ENCODE measurements around the gene LAGE3.
"Not testable (repeated sequence)": the region's sequence is repeated elsewhere in the genome, so short reads cannot be mapped to it uniquely, and the experiment has no call there.

Gene LAGE3

DNA sequence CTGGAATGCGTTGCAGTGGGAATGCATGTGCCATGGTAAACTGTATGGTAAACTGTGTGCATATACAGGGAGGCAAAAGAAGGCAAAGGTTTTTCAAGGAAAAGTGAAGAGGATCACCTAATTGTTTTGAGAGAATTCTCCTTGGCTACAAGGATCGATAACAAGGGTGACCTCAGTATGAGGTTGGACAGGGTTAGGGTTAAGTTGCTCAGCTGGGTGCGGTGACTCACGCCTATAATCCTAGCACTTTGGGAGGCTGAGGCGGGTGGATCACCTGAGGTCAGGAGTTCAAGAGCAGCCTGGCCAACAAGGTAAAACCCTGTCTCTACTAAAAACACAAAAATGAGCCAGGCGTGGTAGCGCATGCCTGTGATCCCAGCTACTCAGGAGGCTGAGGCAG lies 22.3 kb upstream of the LAGE3 start:
- DNase-seq = not testable (repeated sequence)

DNA sequence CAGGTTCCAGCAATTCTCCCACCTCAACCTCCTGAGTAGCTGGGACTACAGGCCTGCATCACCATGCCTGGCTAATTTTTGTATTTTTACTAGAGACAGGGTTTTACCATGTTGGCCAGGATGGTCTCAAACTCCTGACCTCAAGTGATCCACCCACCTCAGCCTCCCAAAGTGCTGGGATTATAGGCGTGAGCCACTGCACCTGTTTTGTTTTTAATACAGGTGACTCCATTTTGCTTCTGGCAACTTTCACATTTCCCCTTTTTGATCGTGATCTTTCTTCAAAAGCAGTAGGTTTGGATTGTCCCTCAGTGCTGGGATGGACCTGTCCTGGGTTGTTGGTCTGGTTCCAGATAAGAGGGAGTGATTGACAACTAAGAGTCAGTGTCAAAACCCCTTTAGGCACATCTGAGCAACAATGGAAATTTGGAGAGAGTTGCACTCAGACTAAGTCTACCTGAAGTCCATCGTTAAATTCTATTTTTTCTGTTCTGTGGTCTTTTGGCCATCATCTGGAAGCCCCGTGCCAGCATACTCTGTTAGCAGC lies 17.6 kb upstream of the LAGE3 start:
- DNase-seq = not testable (repeated sequence)

DNA sequence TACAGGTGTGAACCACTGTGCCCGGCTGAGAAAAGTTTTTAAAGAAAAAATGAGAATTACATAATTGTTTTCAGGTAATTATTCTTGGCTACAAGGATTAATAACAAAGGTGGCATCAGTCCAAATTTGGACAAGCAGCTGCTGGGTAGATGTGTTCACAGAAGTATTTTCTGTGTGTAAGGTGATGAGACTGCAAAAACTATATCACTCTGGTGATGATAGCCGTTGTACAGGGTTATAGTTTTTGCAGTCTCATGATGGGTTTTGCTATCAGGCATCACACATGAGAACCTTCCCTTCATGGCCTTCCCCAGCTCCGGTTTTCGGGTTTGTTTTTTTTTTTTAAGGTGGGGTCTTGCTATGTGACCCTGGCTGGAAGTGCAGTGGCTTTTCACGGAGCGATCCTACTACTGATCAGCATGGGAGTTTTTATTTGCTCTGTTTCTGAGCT lies 16.4 kb upstream of the LAGE3 start:
- DNase-seq = no peak

DNA sequence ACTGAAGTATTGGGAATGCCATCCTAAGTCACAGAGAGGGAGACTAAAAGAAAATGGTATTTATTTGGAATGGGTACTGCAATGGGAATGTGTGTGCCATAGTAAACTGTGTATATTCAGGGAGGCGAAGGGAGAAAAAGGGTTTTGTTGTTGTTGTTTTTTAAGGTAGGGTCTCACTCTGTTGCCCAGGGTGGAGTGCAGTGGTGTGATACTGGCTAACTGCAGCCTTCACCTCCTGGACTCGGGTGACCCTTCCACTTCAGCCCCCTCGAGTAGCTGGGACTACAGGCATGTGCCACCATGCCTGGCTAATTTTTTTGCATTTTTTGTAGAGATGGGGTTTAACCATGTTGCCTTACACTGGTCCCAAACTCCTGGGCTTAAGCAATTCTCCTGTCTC lies 15.6 kb upstream of the LAGE3 start:
- DNase-seq = no peak

DNA sequence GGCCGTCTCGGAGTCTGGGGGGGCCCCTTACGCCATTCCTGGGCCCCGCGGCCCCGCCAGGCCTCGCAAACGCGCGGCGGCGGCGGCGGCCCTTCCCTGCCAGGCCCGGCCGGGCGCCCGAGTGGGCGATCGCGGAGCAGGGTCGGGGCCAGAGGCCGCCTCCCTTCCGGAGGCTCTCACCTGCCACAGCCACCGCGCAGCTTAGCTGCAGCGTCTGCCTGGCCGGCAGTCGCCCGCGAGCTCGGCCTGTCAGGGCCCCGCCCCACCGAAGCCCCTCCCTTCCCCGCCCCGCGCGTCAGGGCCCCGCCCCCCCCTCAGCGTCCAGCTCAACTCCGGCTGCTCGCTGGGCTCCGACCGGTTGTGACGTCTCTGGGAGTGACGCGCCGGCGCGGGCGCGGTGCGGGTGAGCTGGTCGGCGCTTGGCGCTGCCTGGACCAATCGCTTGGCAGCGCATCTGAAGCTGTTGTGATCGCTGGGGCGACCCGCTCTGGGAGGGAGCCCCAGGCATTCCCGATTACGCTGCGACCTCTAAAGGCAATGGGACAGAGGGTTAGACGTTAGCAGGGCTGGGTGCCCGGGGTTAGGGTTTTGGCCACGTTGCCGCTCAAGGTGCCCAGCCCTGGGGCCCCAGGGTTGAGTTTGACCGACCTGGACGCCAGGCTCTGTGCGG lies 11.5 kb upstream of the LAGE3 start, which contains the start of gene SLC10A3:
Gene SLC10A3, minus strand, starts transcription at position 216 of the 670 bp plus-strand sequence. CDS start 1,689 bp downstream, outside the sequence.
- peak; percentile 80 to 94 (median 81) for DNase-seq

DNA sequence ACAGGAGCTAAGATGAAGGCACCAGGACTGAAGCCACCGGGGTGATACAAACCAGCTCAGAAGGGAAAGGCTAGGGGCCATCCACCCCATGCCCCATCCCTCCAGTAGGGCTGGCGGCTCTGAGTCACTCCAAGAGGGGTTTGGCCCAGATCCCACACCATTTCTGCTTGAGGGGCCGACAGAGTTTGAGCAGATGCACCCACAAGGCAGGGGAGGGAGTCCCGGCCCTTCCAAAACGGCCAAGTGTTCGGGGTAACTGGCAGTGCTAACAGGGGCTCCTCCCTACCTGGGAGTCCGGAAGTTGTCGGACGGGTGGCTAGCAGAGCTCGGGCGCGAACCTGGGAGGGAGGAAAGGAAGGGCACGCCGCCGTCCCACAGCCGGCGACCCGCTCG lies 10.9 kb upstream of the LAGE3 start:
- DNase-seq = peak in 1 of 5 donors; percentile 10

DNA sequence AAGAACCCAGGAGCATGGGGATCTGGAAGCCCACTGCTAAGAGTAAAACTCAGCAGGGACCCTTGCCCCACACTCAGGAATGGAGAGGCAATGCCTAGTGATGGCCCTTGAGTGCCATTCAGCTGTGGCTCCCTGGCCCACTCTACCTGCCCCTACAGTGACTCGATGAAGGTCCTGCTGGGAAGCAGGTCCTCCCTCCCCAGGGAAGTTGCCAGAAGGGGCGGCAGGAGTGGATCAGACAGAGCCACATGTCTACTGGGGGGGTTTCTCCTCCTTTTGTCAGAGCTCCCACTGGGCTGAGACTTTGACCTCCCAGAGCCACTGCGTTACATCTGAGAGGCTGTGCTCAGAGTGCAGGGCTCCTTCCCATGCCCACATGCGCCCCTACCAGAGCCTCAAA lies 10.1 kb upstream of the LAGE3 start:
- no peak for DNase-seq

DNA sequence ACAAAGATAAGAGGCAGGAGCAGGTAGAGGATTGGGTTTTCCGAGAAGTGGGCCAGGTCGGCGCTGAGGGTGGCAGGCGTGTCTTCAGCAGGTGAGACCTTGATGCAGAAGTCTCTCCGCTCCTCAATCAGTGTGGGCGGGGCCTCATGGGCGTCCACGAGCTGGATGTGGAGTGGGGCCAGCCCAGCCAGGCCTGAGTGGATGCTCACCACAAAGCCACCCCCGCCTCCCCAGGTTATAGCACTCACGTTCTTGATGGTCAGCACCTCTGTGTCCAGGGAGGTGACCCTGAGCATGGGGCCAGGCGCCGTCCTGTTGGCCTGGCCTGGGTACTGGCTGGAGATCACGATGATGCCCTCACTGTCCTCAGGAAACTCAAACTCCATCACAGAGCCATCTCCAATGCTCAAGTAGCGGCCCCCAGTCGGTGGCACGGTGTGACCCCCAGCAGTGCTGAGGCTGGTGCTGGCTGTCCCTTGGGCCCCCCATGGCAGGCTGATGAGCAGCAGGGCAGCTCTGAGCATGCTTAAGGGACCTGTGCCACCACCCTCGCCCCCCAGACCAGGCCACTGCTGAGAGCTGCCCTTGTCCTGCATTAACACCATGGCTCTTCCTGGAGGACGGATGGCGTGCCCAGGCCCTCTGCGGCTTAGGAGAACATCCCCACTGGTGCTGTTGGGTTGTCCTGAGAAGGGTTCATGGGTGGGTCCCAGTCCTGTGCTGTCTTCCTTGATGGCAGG lies 9.4 kb upstream of the LAGE3 start:
- DNase-seq = no peak

DNA sequence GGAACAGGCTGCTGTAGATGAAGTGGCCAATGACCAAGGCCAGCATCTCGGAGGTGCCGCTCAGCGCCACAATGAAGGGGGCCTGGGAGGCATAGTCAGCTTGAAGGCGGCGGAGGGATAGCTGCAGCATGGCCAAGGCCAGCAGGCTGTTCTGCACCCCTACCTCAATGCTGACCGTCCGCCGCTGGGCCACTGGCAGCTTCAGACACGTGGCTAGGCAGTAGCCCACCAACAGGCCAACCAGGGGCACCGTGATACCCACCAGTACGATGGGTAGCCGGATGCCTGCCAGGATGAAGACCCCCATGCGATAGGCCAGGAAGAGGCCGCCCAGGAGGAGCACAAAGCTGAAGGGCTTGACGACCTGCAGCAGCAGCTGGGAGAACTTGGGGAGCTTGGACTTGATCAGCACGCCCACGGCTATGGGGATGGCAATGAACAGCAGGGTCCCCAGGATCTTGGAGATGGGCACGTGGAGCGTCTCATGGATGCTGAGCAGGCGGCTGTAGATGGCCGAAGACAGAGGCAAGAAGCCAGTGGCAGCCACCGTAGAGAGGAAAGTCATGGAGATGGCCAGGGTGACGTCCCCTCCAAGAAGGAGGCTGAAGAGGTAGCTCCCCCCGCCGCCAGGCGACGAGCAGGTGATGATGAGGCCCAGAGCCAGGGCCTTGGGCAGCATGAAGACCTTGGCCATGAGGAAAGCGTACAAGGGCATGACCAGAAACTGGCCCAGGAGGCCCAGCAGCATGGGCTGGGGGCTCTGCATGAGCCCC lies 8.6 kb upstream of the LAGE3 start:
- no peak for DNase-seq

DNA sequence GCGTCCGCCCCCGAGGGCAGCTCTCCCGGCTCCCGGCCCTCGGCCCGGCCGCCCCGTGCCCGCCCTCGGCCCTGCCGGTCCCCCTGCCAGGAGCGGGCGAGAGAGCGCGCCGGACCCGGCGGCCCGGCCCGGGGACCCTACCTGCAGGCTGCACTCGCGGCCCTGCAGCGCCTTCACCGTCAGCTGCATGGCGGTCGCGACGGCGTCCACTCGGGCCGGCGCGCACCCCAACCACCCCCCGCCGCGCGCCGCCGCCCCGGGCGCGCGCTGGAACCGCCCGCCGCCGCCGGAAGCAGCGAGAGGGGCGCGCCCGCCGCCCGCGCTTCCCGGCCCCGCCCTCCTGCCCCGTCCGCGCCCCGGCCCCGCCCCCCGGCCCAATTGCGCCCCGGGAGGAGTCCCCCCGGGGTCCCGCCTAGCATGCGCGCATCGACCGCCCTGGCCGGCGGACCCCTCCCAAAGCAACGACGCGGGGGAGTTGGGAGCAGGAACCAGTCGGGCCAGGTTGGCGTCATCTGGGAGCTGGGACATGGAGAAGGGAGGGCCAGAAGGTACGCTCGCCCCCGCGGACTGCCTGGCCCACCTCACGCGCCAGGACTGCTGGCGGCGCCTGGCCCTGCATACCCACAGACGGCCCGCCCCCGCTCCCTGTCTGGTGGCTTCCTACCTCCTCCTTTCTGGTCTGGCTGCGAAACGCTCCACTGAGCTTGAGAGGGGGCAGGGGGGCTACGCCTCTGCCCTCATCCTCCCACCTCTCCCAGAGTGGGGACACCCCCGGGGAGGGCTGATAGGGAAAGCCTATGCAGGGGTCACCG lies 7.5 kb upstream of the LAGE3 start, which contains the start of gene UBL4A:
Gene UBL4A, minus strand, starts transcription at position 220 of the 812 bp plus-strand sequence. Its CDS starts 31 bp downstream, at position 189.
- peak; percentile 25 to 63 (median 36) for DNase-seq

DNA sequence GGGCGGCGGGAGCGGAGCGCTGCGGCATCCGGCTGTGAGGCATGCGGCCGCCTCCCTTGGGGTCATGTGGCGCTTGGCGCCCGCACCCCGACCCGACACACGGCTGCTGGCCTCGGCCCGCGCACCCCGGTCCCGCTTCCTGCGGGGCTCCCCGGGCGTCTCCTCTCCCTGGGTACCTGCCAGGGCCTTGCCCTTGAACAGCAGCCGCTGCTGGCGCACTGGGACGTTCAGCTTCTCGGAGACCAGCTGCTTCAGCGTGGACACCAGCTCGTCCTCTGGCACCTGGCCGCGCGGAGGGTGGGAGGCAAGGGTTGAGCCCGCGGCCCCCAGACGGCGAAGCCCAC lies 6.9 kb upstream of the LAGE3 start:
- DNase-seq = peak in 4 of 5 donors; percentile 15 to 31 (median 26)

DNA sequence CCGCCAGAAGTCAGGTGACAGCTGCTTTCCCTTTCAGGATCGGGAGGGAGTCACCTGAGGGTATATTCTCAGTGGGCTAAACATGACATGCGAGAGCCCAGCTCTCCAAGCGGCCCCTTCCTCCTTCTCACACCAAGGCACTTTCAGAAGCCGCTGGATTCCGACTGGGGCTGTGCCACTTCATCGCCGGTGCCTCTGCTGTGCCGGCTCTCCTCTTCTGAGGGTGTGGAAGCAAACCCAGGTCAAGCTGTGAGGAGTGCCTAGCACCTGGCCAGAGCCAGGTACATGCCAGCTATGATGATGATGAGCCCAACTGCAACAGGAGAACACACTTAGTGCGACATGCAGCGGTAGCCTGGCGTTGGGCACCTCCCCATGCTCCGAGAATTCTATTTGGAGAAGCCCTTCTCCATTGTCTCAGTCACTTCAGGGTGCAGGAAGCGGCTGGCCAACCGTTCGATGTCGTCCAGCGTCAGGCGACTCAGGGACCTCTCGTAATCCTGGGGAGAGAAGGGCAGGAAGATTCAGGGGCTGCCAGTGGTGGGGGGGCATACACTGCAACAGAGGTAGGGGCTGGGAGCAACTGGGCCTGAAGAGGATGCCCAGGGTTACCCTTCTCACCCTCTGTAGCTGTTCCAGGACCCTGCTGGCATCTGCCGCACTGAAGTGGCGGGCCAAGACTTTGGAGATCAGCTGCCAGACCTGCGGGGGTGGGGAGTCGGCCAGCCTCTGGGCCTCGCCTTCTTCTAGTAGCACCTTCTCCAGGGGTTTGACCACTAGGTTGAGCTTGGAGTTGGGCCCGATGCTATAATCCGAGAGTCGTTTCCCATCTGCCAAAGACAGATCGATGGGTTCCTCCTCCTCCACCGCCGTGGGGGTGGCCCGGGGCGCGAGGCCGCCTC lies 6.3 kb upstream of the LAGE3 start:
- DNase-seq = no peak

DNA sequence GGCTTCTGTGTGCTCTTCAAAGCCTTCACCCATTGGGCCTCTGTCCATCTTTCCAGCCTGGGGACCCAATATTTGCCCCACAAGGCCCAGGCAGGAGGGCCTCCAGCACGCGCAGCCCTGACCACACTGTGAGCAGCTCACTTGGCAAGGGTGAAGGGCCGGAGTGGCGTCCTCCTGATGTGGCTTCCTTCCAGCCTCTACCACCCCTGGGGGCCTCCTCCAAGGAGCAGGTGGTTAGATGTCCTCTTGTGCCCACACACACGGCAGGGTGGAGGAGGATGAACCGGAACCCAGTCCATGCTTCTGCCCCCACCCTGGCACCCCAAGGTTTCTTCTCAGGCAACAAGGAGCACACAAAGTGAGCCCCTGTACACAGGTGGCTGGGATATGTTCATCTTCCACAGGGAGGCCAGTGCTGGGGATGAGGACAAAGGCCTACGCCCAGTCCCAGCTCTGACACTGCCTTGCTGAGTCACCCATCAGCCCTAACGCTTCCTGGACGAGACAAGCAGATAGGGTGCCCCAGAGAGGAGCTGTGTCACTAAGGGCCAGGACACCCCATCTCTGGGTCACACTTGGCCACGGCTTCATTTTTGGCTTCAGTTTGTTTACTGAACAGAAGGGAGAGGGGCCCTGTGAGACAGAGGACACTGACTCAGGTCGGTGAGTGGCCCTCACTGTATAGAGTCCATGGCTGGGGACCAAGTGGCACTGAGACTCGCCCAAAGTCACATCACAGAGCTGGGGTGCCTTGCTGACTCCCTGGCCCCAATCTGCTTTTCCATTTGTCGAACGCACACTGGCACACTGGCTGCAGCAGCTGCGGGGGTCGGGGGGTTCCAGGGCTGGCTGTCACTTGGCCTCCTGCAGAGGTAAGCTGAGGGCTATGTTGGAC lies 5.4 kb upstream of the LAGE3 start:
- no peak for DNase-seq

DNA sequence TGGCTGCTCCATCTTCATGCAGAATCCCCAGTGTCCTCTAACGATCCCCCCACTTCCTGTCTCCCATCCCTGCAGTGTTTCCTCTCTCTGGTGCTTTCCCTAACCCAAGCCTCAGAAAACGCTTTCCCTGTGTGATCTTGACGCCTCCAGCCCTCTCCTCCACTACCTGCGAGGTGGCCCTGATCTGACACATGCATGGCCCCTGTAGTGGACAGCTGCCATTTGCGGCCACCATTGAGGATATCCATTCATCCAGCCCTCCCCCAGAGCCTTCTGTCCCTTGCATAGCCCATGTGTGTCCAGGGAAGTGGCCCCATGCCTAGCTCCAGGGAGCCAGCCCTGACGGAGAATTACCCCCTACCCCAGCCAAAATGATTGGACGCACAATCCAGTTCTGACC lies 4.2 kb upstream of the LAGE3 start:
- DNase-seq = no peak

DNA sequence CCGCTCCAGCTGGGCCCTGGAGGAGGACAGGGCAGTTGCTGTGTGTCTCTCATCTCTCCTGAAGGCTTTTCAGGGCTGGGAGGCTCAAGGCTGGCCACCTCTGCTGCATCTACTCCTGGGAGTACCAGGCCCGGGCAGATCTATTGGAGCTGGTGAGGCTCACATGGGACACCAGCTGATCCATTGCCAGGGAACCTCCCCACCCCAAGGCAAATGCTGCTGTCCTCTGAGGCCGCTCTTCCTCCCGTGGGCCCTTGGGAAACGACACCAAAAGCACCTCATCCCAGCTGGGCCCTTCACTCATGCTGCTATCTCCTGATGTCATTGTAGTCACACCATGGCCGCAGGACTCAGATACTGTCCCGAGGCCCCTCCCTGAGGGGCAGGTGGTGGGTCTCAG lies 3.7 kb upstream of the LAGE3 start:
- no peak for DNase-seq

DNA sequence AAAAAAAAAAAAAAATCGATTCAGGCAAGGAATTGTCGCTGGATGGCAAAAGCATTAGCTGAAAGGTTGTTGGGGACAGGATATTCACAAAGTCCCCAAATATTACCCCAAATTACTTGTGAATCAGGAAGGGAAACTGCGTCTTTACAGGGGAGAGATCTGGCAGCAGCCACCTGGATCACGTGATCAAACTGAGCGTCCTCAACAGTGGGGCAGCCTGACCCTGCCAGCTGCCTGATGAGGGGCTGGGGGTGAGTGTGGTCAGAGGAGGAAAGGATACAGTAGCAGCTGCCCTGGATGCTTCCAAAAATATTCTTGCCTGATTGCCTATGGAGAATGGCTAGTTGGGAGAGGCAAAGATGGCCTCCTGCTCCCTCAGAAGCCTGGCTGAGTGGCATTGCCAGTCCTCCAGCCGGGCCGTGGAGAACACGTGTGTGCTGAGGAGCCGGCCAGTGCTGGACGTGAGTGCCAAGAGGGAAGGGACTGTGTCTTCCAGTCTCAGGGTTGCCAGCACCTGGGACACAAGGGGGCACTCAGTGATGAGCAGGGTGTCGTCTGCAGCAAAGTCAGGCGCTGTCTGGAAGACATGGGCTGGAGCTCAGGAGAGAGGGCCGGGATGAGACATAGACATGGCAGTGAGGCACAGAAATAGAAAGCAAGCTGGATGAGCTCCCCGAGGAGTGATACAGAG lies 3.0 kb upstream of the LAGE3 start:
- no peak for DNase-seq

DNA sequence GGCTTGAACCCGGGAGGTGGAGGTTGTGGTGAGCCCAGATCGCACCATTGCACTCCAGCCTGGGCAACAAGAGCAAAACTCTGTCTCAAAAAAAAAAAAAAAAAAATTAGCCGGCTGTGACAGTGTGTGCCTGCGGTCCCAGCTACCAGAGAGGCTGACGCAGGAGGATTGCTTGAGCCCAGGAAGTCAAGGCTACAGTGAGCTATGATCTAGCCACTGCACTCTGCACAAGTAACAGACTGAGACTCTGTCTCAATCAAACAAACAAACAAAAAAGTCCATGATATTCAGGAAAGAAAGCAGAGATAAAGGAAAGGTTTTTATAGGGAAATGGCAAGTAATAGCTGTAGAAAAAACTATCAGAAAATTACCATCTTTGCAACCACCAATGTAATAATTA lies 2.1 kb upstream of the LAGE3 start:
- no peak for DNase-seq

DNA sequence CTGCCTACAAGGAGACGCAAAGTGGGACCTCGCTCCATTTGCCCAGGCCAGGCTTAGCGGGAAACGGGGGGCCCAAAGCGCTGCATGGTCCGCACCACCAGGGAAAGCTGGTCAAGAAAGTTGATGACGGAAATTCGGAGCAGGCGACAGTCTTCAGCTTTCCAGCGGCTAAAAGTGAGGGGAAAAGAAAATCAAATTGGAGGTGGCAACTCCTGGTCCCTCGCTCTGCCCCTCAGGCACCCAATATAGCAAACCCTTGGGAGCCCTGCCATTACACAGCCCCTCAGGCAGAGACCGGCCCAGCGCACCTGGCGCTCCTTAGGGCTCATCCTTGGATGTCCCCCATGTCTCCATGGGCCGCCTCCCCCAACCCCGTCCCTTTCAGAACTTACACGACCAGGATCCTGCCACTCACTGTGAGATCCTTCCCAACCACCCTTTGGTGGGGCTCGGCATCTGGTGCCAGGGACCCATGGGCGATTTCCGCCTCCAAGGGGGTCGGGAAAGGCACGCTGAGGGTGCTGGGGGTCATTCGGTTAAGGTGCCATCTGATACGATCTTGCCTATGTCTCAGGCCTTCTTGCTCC lies 1.1 kb downstream of the LAGE3 start:
- DNase-seq = no peak

DNA sequence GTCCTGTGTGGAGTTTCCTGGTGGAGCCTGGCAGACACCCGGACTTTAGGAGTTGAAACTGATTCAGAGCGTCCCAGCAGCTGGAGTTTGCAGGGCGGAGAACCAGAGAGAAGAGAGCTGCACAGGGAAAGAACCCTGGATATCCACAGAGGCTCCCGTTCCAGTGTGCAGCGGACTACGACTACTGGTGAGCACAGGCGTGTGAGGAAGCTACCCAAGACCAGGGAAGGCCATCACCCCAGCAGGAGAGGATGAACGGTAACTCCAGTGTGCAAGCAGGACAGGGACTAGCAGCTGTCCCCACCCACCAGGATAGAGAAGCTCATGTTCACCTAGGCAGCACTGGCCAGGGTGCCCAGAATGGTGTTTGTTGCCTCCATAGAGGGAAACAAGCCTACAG lies 2.3 kb downstream of the LAGE3 start:
- no peak for DNase-seq

All from T-helper 1 cell (primary cell).